Trophoblast cell (in vitro differentiated cells and primary cell): ENCODE measurements around the gene SLC25A15.
A peak's percentile ranks its signal among the peaks of the same experiment; 100 is the strongest.

Experiments used
- DNase-seq, 2 donors: peaks; one replicate each; pipeline ENCODE4 v3.0.0-alpha.2; 2016
- H2AFZ ChIP-seq: 2 replicates; pipeline ENCODE4 v1.6.1; 2013; ENCODE audit warnings: low read length, moderate library complexity, mild to moderate bottlenecking; ENCODE audit not compliant: insufficient read depth, poor library complexity
- H2AK5ac ChIP-seq: 2 replicates; pipeline ENCODE4 v1.6.1; 2013; ENCODE audit warnings: mild to moderate bottlenecking, low read length
- H2BK120ac ChIP-seq: 2 replicates; pipeline ENCODE4 v1.6.1; 2013; ENCODE audit warnings: low read length, mild to moderate bottlenecking, moderate library complexity; ENCODE audit not compliant: insufficient read depth, poor library complexity
- H2BK12ac ChIP-seq: 2 replicates; pipeline ENCODE4 v1.6.1; 2013; ENCODE audit warnings: mild to moderate bottlenecking, low read length, moderate library complexity
- H2BK5ac ChIP-seq: 2 replicates; pipeline ENCODE4 v1.6.1; 2013; ENCODE audit warnings: low read length, low read depth, moderate library complexity, mild to moderate bottlenecking; ENCODE audit not compliant: poor library complexity
- H3K14ac ChIP-seq: 2 replicates; pipeline ENCODE4 v1.6.1; 2013; ENCODE audit warnings: mild to moderate bottlenecking, low read length
- H3K18ac ChIP-seq: 2 replicates; pipeline ENCODE4 v1.6.1; 2013; ENCODE audit warnings: mild to moderate bottlenecking, low read length
- H3K23ac ChIP-seq: 2 replicates; pipeline ENCODE4 v1.6.1; 2013; ENCODE audit warnings: low read length
- H3K27ac ChIP-seq: 2 replicates; pipeline ENCODE4 v1.5.1; 2013; ENCODE audit warnings: low read depth, mild to moderate bottlenecking, inconsistent platforms, low read length, moderate library complexity
- H3K27me3 ChIP-seq: 2 replicates; pipeline ENCODE4 v1.6.1; 2013; ENCODE audit warnings: inconsistent platforms, mild to moderate bottlenecking, low read length, moderate library complexity; ENCODE audit not compliant: insufficient read depth
- H3K36me3 ChIP-seq, 2 experiments: 1 replicate in 1 of 2; 2 replicates in 1 of 2; pipeline ENCODE4 v1.6.1; 2013; ENCODE audit warnings: low read length in 2 of 2, mild to moderate bottlenecking in 2 of 2, moderate library complexity in 1 of 2; ENCODE audit not compliant: insufficient read depth in 2 of 2, control insufficient read depth in 1 of 2
- H3K4ac ChIP-seq: 2 replicates; pipeline ENCODE4 v1.6.1; 2013; ENCODE audit warnings: low read depth, mild to moderate bottlenecking, low read length, moderate library complexity
- H3K4me1 ChIP-seq, 2 experiments: 1 replicate in 1 of 2; 2 replicates in 1 of 2; pipeline ENCODE4 v1.6.1; 2013; ENCODE audit warnings: low read length in 2 of 2, mild to moderate bottlenecking in 2 of 2, moderate library complexity in 1 of 2; ENCODE audit not compliant: insufficient read depth in 2 of 2, control insufficient read depth in 1 of 2
- H3K4me2 ChIP-seq: 2 replicates; pipeline ENCODE4 v1.6.1; 2013; ENCODE audit warnings: inconsistent platforms, mild to moderate bottlenecking, low read length, moderate library complexity
- H3K4me3 ChIP-seq: 2 replicates; pipeline ENCODE4 v1.5.1; 2013; ENCODE audit warnings: mild to moderate bottlenecking, low read depth, low read length, inconsistent platforms
- H3K79me1 ChIP-seq: one replicate; pipeline ENCODE4 v1.6.1; 2013; ENCODE audit warnings: low read length
- H3K79me2 ChIP-seq: 2 replicates; pipeline ENCODE4 v1.6.1; 2013; ENCODE audit warnings: low read length, mild to moderate bottlenecking; ENCODE audit not compliant: control insufficient read depth, insufficient read depth, poor library complexity
- H3K9ac ChIP-seq: 2 replicates; pipeline ENCODE4 v1.6.1; 2013; ENCODE audit warnings: mild to moderate bottlenecking, low read length
- H3K9me3 ChIP-seq: 2 replicates; pipeline ENCODE4 v1.6.1; 2013; ENCODE audit warnings: low read depth, mild to moderate bottlenecking, control low read depth, inconsistent platforms, low read length; ENCODE audit not compliant: insufficient read depth
- H4K12ac ChIP-seq: 2 replicates; pipeline ENCODE4 v1.6.1; 2013; ENCODE audit warnings: low read depth, mild to moderate bottlenecking, low read length, moderate library complexity
- H4K8ac ChIP-seq: 2 replicates; pipeline ENCODE4 v1.6.1; 2013; ENCODE audit warnings: low read depth, mild to moderate bottlenecking, low read length, moderate library complexity
- H4K91ac ChIP-seq: one replicate; pipeline ENCODE4 v1.6.1; 2013; ENCODE audit warnings: low read depth, mild to moderate bottlenecking, low read length, moderate library complexity
- WGBS: extraction: QIAGEN DNeasy Blood & Tissue Kit; methylation state at CpG from one replicate; pipeline ENCODE4 v1.1.7; 2013; ENCODE audit warnings: missing lambda C conversion rate; ENCODE audit not compliant: insufficient read length, insufficient coverage; ENCODE audit errors: extremely low coverage; 5-methylcytosine and 5-hydroxymethylcytosine counted together

The SLC25A15 gene

DNA sequence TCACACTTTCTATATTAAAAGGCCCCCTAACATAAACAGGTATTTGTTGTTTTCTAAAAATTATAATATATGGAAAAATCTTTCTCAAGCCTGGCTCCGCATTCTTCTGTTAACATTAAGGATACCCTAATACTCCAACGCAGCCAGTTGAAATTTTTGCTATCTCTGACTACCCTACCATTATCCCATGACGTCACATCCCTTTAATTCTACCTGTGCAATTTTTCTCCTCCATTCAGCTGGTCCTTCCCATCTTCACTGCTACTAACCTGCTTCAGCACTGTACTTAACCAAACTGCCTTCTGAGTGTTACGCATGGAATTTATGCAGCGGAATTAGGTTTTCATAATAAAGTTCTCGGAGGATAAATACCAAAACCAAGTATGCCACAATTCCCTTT is 19.4 kb upstream of the SLC25A15 start:
- no CpG with 5 or more reads among the region's 6 CpGs for WGBS
- H2BK12ac ChIP-seq = no peak overlapping the region

DNA sequence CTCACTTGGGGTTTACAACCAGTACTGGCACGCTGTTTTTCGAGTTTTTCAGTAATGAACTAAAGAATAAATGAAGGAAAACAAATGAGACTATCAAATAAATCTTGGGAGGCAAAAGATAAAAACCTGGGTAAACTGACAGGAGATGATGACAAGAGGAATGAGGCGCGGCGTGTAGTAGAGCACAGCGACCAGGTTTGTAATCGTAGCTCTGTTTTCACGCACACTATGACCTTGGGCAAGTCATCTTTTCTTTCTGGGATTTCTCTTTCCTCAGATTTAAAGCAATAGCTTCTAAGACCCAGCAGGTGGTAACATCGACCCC is 18.8 kb upstream of the SLC25A15 start:
- Histone ChIP-seq H2BK12ac (no peak overlapping the region), H4K12ac (peak overlapping the region; percentile 65), H3K27me3 (no peaks in the 10 kb centered on the region), H2AFZ (no peak overlapping the region), H3K9me3 (no peaks in the 10 kb centered on the region), H3K79me2 (peaks cover 2% of the 10 kb centered on the region), H3K27ac (no peak overlapping the region), H3K4ac (no peak overlapping the region), H3K9ac (peak overlapping the region; percentile 98), H3K14ac (peak overlapping the region; percentile 55), H3K18ac (no peak overlapping the region), H2AK5ac (no peak overlapping the region), H4K91ac (peak overlapping the region; percentile 52), H4K8ac (peak overlapping the region; percentile 89), H3K4me2 (peak overlapping the region; percentile 88), H2BK5ac (no peak overlapping the region), H3K79me1 (peaks cover 2% of the 10 kb centered on the region), H3K23ac (no peak overlapping the region), H3K4me1 (peaks cover 0 to 3% of the 10 kb centered on the region in 2 experiments), H3K36me3 (peaks cover 2 to 3% of the 10 kb centered on the region in 2 experiments), H2BK120ac (no peak overlapping the region), H3K4me3 (peak overlapping the region; percentile 89)
- no peak for DNase-seq
- WGBS = no CpG with 5 or more reads among the region's 9 CpGs

More for the DNA sequence above, 19.4 kb upstream of the SLC25A15 start:
- Histone ChIP-seq H2BK5ac (no peak overlapping the region), H3K4ac (no peak overlapping the region), H3K23ac (no peak overlapping the region), H4K12ac (no peak overlapping the region), H3K36me3 (peaks cover 2 to 3% of the 10 kb centered on the region in 2 experiments), H3K14ac (no peak overlapping the region), H4K91ac (no peak overlapping the region), H2AFZ (no peak overlapping the region), H3K4me3 (no peak overlapping the region), H4K8ac (no peak overlapping the region), H3K4me1 (peaks cover 0 to 3% of the 10 kb centered on the region in 2 experiments), H3K4me2 (peak overlapping the region; percentile 88), H3K79me1 (peaks cover 2% of the 10 kb centered on the region), H3K79me2 (peaks cover 2% of the 10 kb centered on the region), H3K9ac (no peak overlapping the region), H3K18ac (no peak overlapping the region), H3K27me3 (no peaks in the 10 kb centered on the region), H2AK5ac (no peak overlapping the region), H3K27ac (no peak overlapping the region), H3K9me3 (no peaks in the 10 kb centered on the region), H2BK120ac (no peak overlapping the region)
- no peak for DNase-seq

DNA sequence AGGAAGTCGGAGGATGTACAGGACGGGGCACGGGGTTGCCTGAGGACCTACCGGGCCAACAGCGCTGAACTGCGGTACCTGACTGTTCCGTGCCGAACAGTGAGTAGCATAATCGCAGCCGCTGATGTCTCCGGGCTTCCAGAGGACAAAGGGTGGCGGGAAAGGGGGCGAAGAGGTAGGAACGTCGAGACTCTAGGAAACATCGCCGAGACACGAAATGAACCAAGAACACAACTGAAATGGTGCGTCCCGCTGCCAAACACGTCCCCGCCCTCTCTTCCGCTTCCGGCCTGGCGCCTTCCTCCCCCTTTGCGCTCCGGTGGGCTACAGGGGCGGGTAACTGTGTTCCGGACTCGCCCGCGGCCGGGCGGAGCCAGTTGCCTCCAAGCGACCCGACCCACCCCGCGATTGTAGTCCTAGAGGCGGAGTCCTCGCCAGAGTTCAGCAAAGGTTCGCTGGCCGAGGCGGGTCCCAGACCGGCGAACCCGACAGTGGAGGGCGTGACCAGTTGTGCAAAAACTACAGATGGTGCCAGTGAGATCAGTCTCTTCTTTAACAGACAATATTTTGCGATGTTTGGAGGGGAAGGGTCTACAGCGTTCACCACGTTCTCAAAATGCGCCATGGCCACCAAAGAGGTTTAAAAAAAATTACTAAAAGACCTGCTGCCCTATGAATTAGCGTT is 18.3 kb upstream of the SLC25A15 start, which contains the start of gene MRPS31:
Gene MRPS31 (minus strand): TSS at position 257 of the 685 bp plus-strand sequence. CDS start 54 bp downstream, at position 203.
- H3K4me3 ChIP-seq = peak within 1 kb of the TSS; percentile 89
- no peaks in the 10 kb centered on the region for H3K9me3 ChIP-seq
- H3K79me2 ChIP-seq = peaks cover 2% of the 10 kb centered on the region
- H3K9ac ChIP-seq = peak within 1 kb of the TSS; percentile 98
- peaks cover 0 to 3% of the 10 kb centered on the region in 2 experiments for H3K4me1 ChIP-seq
- peak within 1 kb of the TSS; percentile 92 for H3K4me2 ChIP-seq
- peak within 1 kb of the TSS; percentile 52 for H4K91ac ChIP-seq
- no peak within 1 kb of the TSS for H3K4ac ChIP-seq
- H2AFZ ChIP-seq = peak within 1 kb of the TSS; percentile 81
- peak within 1 kb of the TSS; percentile 60 for H3K18ac ChIP-seq
- peaks cover 2 to 3% of the 10 kb centered on the region in 2 experiments for H3K36me3 ChIP-seq
- H2BK12ac ChIP-seq = no peak within 1 kb of the TSS
- WGBS = no CpG with 5 or more reads among the region's 52 CpGs
- peak; percentile 97 to 98 for DNase-seq
- H2BK120ac ChIP-seq = no peak within 1 kb of the TSS
- H3K27ac ChIP-seq = peak within 1 kb of the TSS; percentile 63
- no peak within 1 kb of the TSS for H2AK5ac ChIP-seq
- peak within 1 kb of the TSS; percentile 89 for H4K8ac ChIP-seq
- no peak within 1 kb of the TSS for H3K23ac ChIP-seq
- H2BK5ac ChIP-seq = no peak within 1 kb of the TSS
- H4K12ac ChIP-seq = peak within 1 kb of the TSS; percentile 65
- no peaks in the 10 kb centered on the region for H3K27me3 ChIP-seq
- peak within 1 kb of the TSS; percentile 55 for H3K14ac ChIP-seq
- peaks cover 2% of the 10 kb centered on the region for H3K79me1 ChIP-seq

DNA sequence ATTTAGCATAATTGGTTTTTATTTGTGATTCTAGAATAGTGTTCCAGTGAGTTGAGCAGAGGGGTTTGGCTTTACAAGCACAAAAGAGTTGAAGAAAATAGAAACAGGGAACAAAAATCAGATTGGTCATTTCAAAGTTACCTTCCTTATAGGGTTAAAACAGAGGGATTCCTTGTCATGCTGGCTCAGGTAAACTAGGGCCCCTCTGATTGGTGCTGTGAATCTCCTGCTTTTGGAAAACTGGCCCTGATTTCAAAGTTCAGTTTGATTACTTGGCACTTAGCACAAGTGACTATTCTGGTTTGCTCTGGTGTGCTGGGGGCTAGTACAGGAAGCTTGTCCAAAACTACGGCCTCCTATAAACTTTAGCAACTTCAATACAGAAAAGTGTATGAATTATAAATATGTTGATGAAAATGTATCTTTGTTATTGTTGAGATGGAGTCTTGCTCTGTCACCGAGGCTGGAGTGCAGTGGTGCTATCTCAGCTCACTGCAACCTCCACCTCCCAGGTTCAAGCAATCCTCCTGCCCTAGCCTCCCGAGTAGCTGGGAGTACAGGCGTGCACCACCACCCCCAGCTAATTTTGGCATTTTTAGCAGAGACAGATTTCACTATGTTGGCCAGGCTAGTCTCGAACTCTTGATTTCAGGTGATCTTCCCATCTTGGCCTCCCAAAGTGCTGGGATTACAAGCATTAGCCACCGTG is 16.5 kb upstream of the SLC25A15 start:
- H4K12ac ChIP-seq = no peak overlapping the region
- no peak overlapping the region for H3K9ac ChIP-seq
- no peak overlapping the region for H3K14ac ChIP-seq
- no peak overlapping the region for H2BK12ac ChIP-seq
- H3K4me1 ChIP-seq = peaks cover 2 to 6% of the 10 kb centered on the region in 2 experiments
- H3K79me1 ChIP-seq = peaks cover 2% of the 10 kb centered on the region
- WGBS = no CpG with 5 or more reads among the region's 6 CpGs
- no peaks in the 10 kb centered on the region for H3K36me3 ChIP-seq
- H3K4ac ChIP-seq = no peak overlapping the region
- DNase-seq = no peak
- no peak overlapping the region for H2AFZ ChIP-seq
- no peak overlapping the region for H2AK5ac ChIP-seq
- no peaks in the 10 kb centered on the region for H3K9me3 ChIP-seq
- no peak overlapping the region for H2BK5ac ChIP-seq
- H3K79me2 ChIP-seq = peaks cover 2% of the 10 kb centered on the region
- H3K18ac ChIP-seq = no peak overlapping the region
- H3K4me2 ChIP-seq = no peak overlapping the region
- H3K27me3 ChIP-seq = no peaks in the 10 kb centered on the region
- H3K27ac ChIP-seq = no peak overlapping the region
- no peak overlapping the region for H2BK120ac ChIP-seq
- H4K91ac ChIP-seq = no peak overlapping the region
- H4K8ac ChIP-seq = no peak overlapping the region
- no peak overlapping the region for H3K23ac ChIP-seq
- H3K4me3 ChIP-seq = no peak overlapping the region
